IMR-90 (cell line): ENCODE measurements around the gene KLC3. TPM values are rescaled to one million over a fixed set of nuclear protein-coding genes. Genes with fewer than 3 reads are reported as not detected.

Experiments
- ATAC-seq: fragments of 200-7000 bp; cut with Tn5 transposase; 2 replicates; pipeline ENCODE4 v1.9.1; 2020; ENCODE audit warnings: low read depth, mild to moderate bottlenecking, moderate library complexity
- BruUV-seq: library from RNA; stranded (reverse); fragments of 400-500 nt; replicated peaks from 2 replicates; lab custom pipeline; 2021; lab: Mats Ljungman, UMichigan
- CTCF ChIA-PET: fragments of 300-600 bp; formaldehyde crosslinking; extraction: SDS; loops from one replicate; lab custom pipeline; 2021; ENCODE audit warnings: antibody characterized with exemption; lab: Yijun Ruan, JAX
- POLR2A ChIA-PET: fragments of 300-600 bp; sonication (Branson Sonifier 250); formaldehyde crosslinking; loops from one replicate; lab custom pipeline; 2022; ENCODE audit warnings: antibody characterized with exemption; ENCODE audit not compliant: unreplicated experiment; lab: Charles Lee
- DNase-seq: peaks from one replicate; pipeline ENCODE4 v3.0.0; 2013
- H2AFZ ChIP-seq: replicated peaks from 2 replicates; pipeline ENCODE3; 2013; ENCODE audit warnings: low read length, mild to moderate bottlenecking; ENCODE audit not compliant: poor library complexity
- H2AK5ac ChIP-seq: 2 replicates; pipeline ENCODE4 v1.6.1; 2013; ENCODE audit warnings: low read depth, low read length, inconsistent platforms
- H2AK9ac ChIP-seq: replicated peaks from 2 replicates; pipeline ENCODE3; 2013; ENCODE audit warnings: mild to moderate bottlenecking, low read depth, low read length, moderate library complexity; ENCODE audit not compliant: poor library complexity
- H2BK120ac ChIP-seq: 2 replicates; pipeline ENCODE4 v1.6.1; 2013; ENCODE audit warnings: low read depth, low read length, inconsistent platforms
- H2BK15ac ChIP-seq: 3 replicates; pipeline ENCODE4 v1.6.1; 2013; ENCODE audit warnings: low read depth, low read length, inconsistent platforms
- H2BK20ac ChIP-seq: 2 replicates; pipeline ENCODE4 v1.6.1; 2013; ENCODE audit warnings: low read depth, mild to moderate bottlenecking, inconsistent platforms, low read length, moderate library complexity
- H2BK5ac ChIP-seq: 2 replicates; pipeline ENCODE4 v1.6.1; 2013; ENCODE audit warnings: mild to moderate bottlenecking, low read depth, low read length, inconsistent platforms; ENCODE audit not compliant: poor library complexity, severe bottlenecking
- H3K14ac ChIP-seq: replicated peaks from 2 replicates; pipeline ENCODE4 v1.6.1; 2013; ENCODE audit warnings: low read depth, low read length, inconsistent platforms
- H3K18ac ChIP-seq: 2 replicates; pipeline ENCODE4 v1.6.1; 2013; ENCODE audit warnings: low read depth, low read length, control low read depth
- H3K23ac ChIP-seq: 2 replicates; pipeline ENCODE4 v1.6.1; 2013; ENCODE audit warnings: low read depth, low read length, inconsistent platforms
- H3K27ac ChIP-seq: 2 replicates; pipeline ENCODE4 v1.5.1; 2013; ENCODE audit warnings: mild to moderate bottlenecking, control low read depth, low read length; ENCODE audit not compliant: insufficient read depth
- H3K27me3 ChIP-seq: 2 replicates; pipeline ENCODE4 v1.6.1; 2013; ENCODE audit warnings: low read length; ENCODE audit not compliant: control insufficient read depth, insufficient read depth
- H3K36me3 ChIP-seq: 2 replicates; pipeline ENCODE4 v1.6.1; 2013; ENCODE audit warnings: low read length, mixed read lengths; ENCODE audit not compliant: control insufficient read depth, insufficient read depth
- H3K4ac ChIP-seq: 2 replicates; pipeline ENCODE4 v1.6.1; 2013; ENCODE audit warnings: low read depth, low read length, inconsistent platforms
- H3K4me1 ChIP-seq: 2 replicates; pipeline ENCODE4 v1.6.1; 2013; ENCODE audit warnings: low read length, mixed read lengths; ENCODE audit not compliant: control insufficient read depth, insufficient read depth
- H3K4me2 ChIP-seq: 2 replicates; pipeline ENCODE4 v1.6.1; 2013; ENCODE audit warnings: low read depth, mild to moderate bottlenecking, control low read depth, low read length, moderate library complexity
- H3K4me3 ChIP-seq: 2 replicates; pipeline ENCODE4 v1.5.1; 2013; ENCODE audit warnings: low read depth, mild to moderate bottlenecking, control low read depth, low read length, moderate library complexity; ENCODE audit not compliant: insufficient read depth
- H3K56ac ChIP-seq: 2 replicates; pipeline ENCODE4 v1.6.1; 2013; ENCODE audit warnings: low read length, inconsistent platforms; ENCODE audit not compliant: insufficient read depth; ENCODE audit errors: extremely low read depth
- H3K79me1 ChIP-seq, 2 experiments: 2 replicates each; pipeline ENCODE4 v1.6.1; 2013; ENCODE audit warnings: low read length in 2 of 2, inconsistent platforms in 1 of 2, low read depth in 1 of 2
- H3K9ac ChIP-seq: 2 replicates; pipeline ENCODE4 v1.6.1; 2013; ENCODE audit warnings: low read depth, low read length, control low read depth
- H3K9me1 ChIP-seq: 2 replicates; pipeline ENCODE4 v1.6.1; 2013; ENCODE audit warnings: low read length, inconsistent platforms; ENCODE audit not compliant: insufficient read depth
- H3K9me3 ChIP-seq: 2 replicates; pipeline ENCODE4 v1.6.1; 2013; ENCODE audit warnings: low read length; ENCODE audit not compliant: control insufficient read depth, insufficient read depth
- H4K20me1 ChIP-seq: 2 replicates; pipeline ENCODE4 v1.6.1; 2013; ENCODE audit warnings: low read length, inconsistent platforms; ENCODE audit not compliant: insufficient read depth
- H4K5ac ChIP-seq: 2 replicates; pipeline ENCODE4 v1.6.1; 2013; ENCODE audit warnings: mild to moderate bottlenecking, low read depth, low read length, control low read depth
- H4K8ac ChIP-seq, 2 experiments: 2 replicates each; pipeline ENCODE4 v1.6.1; 2013; ENCODE audit warnings: low read depth in 2 of 2, low read length in 2 of 2, control low read depth in 1 of 2, inconsistent platforms in 1 of 2
- H4K91ac ChIP-seq: 2 replicates; pipeline ENCODE4 v1.6.1; 2013; ENCODE audit warnings: low read depth, low read length, inconsistent platforms; ENCODE audit not compliant: insufficient read depth
- BHLHE40 ChIP-seq: fragments of 150-350 bp; IDR thresholded peaks from 2 replicates; pipeline ENCODE4 v1.6.1; 2016; ENCODE audit warnings: mild to moderate bottlenecking, low read depth, low read length
- CEBPB ChIP-seq: IDR thresholded peaks from 2 replicates; pipeline ENCODE4 v1.6.1; 2012; ENCODE audit warnings: low read depth, low read length, improper control_type of control experiment
- CHD1 ChIP-seq: IDR thresholded peaks from 2 replicates; pipeline ENCODE4 v1.6.1; 2012; ENCODE audit warnings: low read depth, low read length, improper control_type of control experiment
- MAZ ChIP-seq: IDR thresholded peaks from 2 replicates; pipeline ENCODE4 v1.6.1; 2012; ENCODE audit warnings: low read depth, mild to moderate bottlenecking, low read length, improper control_type of control experiment, moderate library complexity, borderline replicate concordance
- POLR2A ChIP-seq: IDR thresholded peaks from 2 replicates; pipeline ENCODE4 v1.6.1; 2012; ENCODE audit warnings: mild to moderate bottlenecking, low read depth, low read length
- RCOR1 ChIP-seq: IDR thresholded peaks from 2 replicates; pipeline ENCODE4 v1.6.1; 2012; ENCODE audit warnings: mild to moderate bottlenecking, low read length, improper control_type of control experiment; ENCODE audit not compliant: insufficient replicate concordance
- RFX5 ChIP-seq: IDR thresholded peaks from 2 replicates; pipeline ENCODE4 v1.8.0; 2012; ENCODE audit warnings: low read depth, mild to moderate bottlenecking, low read length, moderate library complexity
- SMC3 ChIP-seq: fragments of 150-350 bp; IDR thresholded peaks from 2 replicates; pipeline ENCODE4 v1.6.1; 2016; ENCODE audit warnings: low read depth, mild to moderate bottlenecking, antibody characterized with exemption, low read length, moderate library complexity
- WGBS, 2 experiments: methylation state at CpG; one replicate each; pipeline versions ENCODE4 v1.1.5 to v1.1.7; 2013; ENCODE audit warnings: missing lambda C conversion rate in 2 of 2; ENCODE audit not compliant: insufficient read length in 1 of 2; ENCODE audit errors: extremely low coverage in 2 of 2; 5-methylcytosine and 5-hydroxymethylcytosine counted together
- dilution Hi-C: fragments of 300-500 bp; cut with HindIII; formaldehyde crosslinking; loops from one replicate; pipeline ENCODE4 v1.14.3; 2018; ENCODE audit warnings: low sequenced_read_pairs; ENCODE audit not compliant: unreplicated experiment
- in situ Hi-C: fragments of 300-500 bp; cut with MboI; formaldehyde crosslinking; loops from 3 replicates; pipeline ENCODE4 v1.14.3; 2019; ENCODE audit warnings: low sequenced_read_pairs, inconsistent platforms, mixed read lengths
- intact Hi-C: fragments of 100-400 bp; cut with micrococcal nuclease; formaldehyde crosslinking; loops from 2 replicates; pipeline ENCODE4 v1.10.0; 2022
- polyA plus RNA-seq, 3 experiments: library from polyadenylated mRNA; depleted of rRNA; stranded (reverse); fragments of >200 nt; gene quantifications; 2 replicates each; pipeline ENCODE4 v1.2.3, GENCODE V29; 2012; ENCODE audit warnings: low replicate concordance in 1 of 3
- total RNA-seq: library from RNA; depleted of rRNA; stranded (reverse); fragments of >200 nt; gene quantifications from 2 replicates; pipeline ENCODE4 v1.2.3, GENCODE V29; 2012
- TF ChIP-seq, protein P1 (sequence below): conservative IDR thresholded peaks from 2 replicates; pipeline ENCODE4 v1.5.1; 2012; ENCODE audit warnings: mild to moderate bottlenecking, low read depth, low read length, improper control_type of control experiment

Gene KLC3
- total and polyA plus RNA-seq, 2 of the 4 experiments (the other 2 are of a cell fraction): 0.14 to 0.18 TPM

DNA sequence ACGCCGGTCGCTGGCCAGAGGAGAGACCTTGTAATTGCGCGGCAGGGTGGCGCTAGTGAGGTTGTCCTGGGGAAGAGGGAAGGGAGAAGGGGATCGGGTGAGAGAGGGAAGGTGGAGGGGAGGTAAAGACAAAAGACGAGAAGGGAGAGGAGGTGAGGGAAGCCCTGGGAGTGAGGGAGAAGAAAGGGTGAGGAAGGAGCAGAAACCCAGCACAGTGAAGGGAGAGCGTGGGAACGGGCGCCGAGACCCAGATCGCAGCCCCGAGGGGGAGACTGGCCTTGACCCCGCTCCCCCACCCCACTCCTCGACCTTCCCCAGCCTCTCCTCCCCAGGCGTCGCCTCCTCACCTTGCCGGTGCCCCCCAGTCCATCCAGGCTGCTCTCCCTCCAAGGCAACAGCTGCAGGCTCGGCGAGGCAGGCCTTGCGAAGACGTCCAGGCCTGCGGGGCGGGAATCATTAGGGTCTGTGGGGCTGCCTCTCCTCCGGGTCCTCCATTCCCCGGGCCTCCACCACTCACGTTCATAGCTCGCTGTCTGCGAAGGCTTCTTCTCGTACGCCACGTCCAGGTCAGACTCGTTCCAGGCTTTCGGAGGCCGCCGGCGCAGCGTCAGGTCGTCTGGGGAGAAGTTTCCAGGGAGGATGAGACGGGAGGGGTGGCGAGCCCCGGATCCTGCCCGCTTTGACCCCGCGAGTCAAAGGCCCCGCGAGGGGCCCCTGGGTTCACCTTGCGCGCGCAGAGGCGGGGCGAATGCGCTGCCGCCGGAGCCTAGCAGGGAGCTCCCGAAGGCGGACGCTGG, 55.5 kb downstream of the KLC3 start:
- no peak overlapping the region for H3K4me3 ChIP-seq
- no peak overlapping the region for H2BK20ac ChIP-seq
- H3K4ac ChIP-seq: no peak overlapping the region
- no peak overlapping the region for H2AK5ac ChIP-seq
- ChIA-PET POLR2A (no interaction called here), CTCF (no interaction called here)
- no peaks in the 10 kb centered on the region for H3K27me3 ChIP-seq
- no peak for TF ChIP-seq CHD1
- TF ChIP-seq RFX5: no peak
- no peak for TF ChIP-seq MAZ
- TF ChIP-seq SMC3: no peak
- no peak for TF ChIP-seq BHLHE40
- TF ChIP-seq, protein P1, sequence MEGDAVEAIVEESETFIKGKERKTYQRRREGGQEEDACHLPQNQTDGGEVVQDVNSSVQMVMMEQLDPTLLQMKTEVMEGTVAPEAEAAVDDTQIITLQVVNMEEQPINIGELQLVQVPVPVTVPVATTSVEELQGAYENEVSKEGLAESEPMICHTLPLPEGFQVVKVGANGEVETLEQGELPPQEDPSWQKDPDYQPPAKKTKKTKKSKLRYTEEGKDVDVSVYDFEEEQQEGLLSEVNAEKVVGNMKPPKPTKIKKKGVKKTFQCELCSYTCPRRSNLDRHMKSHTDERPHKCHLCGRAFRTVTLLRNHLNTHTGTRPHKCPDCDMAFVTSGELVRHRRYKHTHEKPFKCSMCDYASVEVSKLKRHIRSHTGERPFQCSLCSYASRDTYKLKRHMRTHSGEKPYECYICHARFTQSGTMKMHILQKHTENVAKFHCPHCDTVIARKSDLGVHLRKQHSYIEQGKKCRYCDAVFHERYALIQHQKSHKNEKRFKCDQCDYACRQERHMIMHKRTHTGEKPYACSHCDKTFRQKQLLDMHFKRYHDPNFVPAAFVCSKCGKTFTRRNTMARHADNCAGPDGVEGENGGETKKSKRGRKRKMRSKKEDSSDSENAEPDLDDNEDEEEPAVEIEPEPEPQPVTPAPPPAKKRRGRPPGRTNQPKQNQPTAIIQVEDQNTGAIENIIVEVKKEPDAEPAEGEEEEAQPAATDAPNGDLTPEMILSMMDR: no peak
- TF ChIP-seq POLR2A: no peak
- TF ChIP-seq CEBPB: no peak
- TF ChIP-seq RCOR1: no peak
- H3K36me3 ChIP-seq: no peaks in the 10 kb centered on the region; the same call in none of the 2 replicates
- DNase-seq: no peak
- no peak overlapping the region for H3K56ac ChIP-seq
- in situ Hi-C loops (no loop called here), dilution Hi-C loops (no loop called here), intact Hi-C loops (no loop called here)
- no peak overlapping the region for H4K5ac ChIP-seq
- H3K18ac ChIP-seq: no peak overlapping the region
- 77% methylated on average over 33 of the region's 59 CpGs; no CpG with 5 or more reads in 1 of the 2 experiments for WGBS, 2 experiments
- H4K20me1 ChIP-seq: no peaks in the 10 kb centered on the region; the same call in 1 of the 2 replicates
- no peak overlapping the region for H2BK120ac ChIP-seq
- ATAC-seq: no peak
- no peak overlapping the region for H3K23ac ChIP-seq
- no peak overlapping the region for H4K91ac ChIP-seq
- H3K9me1 ChIP-seq: 0 out of 2 replicates have a peak, but pooled peaks cover 3% of the 10 kb centered on the region
- H3K4me1 ChIP-seq: no peaks in the 10 kb centered on the region
- H3K79me1 ChIP-seq: peaks cover 0 to 13% of the 10 kb centered on the region in 2 experiments; a peak in 1 of 4 replicates
- no TSS peak for BruUV-seq
- no peak overlapping the region for H2AK9ac ChIP-seq
- no peak overlapping the region for H2BK5ac ChIP-seq
- no peak overlapping the region for H2AFZ ChIP-seq
- H3K27ac ChIP-seq: no peak overlapping the region
- H3K9me3 ChIP-seq: no peaks in the 10 kb centered on the region
- no peak overlapping the region for H3K4me2 ChIP-seq
- H4K8ac ChIP-seq: no peak overlapping the region
- H3K9ac ChIP-seq: no peak overlapping the region
- H2BK15ac ChIP-seq: no peak overlapping the region
- no peak overlapping the region for H3K14ac ChIP-seq
